SK-N-SH (cell line): ENCODE data around the gene GLG1. TPM values are rescaled to one million over a fixed set of nuclear protein-coding genes. Genes with fewer than 3 reads are reported as not detected.
A peak's percentile ranks its signal among the peaks of the same experiment; 100 is the strongest.

Source experiments
- CTCF ChIA-PET: fragments of 300-600, 350-600 bp; formaldehyde crosslinking; extraction: SDS; loops from one replicate; lab custom pipeline; 2021; lab: Yijun Ruan, JAX
- POLR2A ChIA-PET: fragments of 350-600 bp; sonication (Branson Sonifier 250); formaldehyde crosslinking; extraction: SDS; loops from one replicate; lab custom pipeline; 2020; ENCODE audit warnings: antibody characterized with exemption, inconsistent platforms; lab: Yijun Ruan, JAX
- DNase-seq: peaks from one replicate; pipeline ENCODE4 v3.0.0; 2012
- H2AFZ ChIP-seq: fragments of 200-600 bp; sonication (generic); 2 replicates; pipeline ENCODE4 v1.8.1; 2016; ENCODE audit warnings: antibody characterized with exemption, mild to moderate bottlenecking, low read depth
- H3F3A ChIP-seq: fragments of 200-600 bp; sonication (generic); replicated peaks from 2 replicates; pipeline ENCODE3; 2016; ENCODE audit warnings: antibody characterized with exemption, mild to moderate bottlenecking; ENCODE audit not compliant: insufficient read depth
- H3K27ac ChIP-seq, 2 experiments: fragments of 200-500 bp in 1 of 2; fragments of 200-600 bp in 1 of 2; sonication (Bioruptor generic) in 1 of 2; sonication (generic), shearing (Covaris generic) in 1 of 2; 2 replicates each; pipeline versions ENCODE4 v1.5.1 to v1.6.1; 2014 to 2016; ENCODE audit warnings: low read depth in 2 of 2, inconsistent platforms in 1 of 2, low read length in 1 of 2, mild to moderate bottlenecking in 1 of 2, mixed read lengths in 1 of 2
- H3K27me3 ChIP-seq: fragments of 200-600 bp; sonication (generic), shearing (Covaris generic); 2 replicates; pipeline ENCODE4 v1.6.1; 2016; ENCODE audit warnings: mixed run types; ENCODE audit not compliant: insufficient read depth
- H3K36me3 ChIP-seq, 2 experiments: fragments of 200-500 bp in 1 of 2; fragments of 200-600 bp in 1 of 2; sonication (Bioruptor generic) in 1 of 2; sonication (generic) in 1 of 2; replicated peaks in 1 of 2; 2 replicates each; pipeline versions ENCODE3 to v1.5.1; 2014 to 2016; ENCODE audit warnings: low read length in 1 of 2, mild to moderate bottlenecking in 1 of 2; ENCODE audit not compliant: insufficient read depth in 2 of 2, control insufficient read depth in 1 of 2
- H3K4me1 ChIP-seq, 2 experiments: fragments of 200-500 bp in 1 of 2; fragments of 200-600 bp in 1 of 2; sonication (Bioruptor generic) in 1 of 2; sonication (generic), shearing (Covaris generic) in 1 of 2; 2 replicates each; pipeline versions ENCODE4 v1.5.1 to v1.6.1; 2014 to 2016; ENCODE audit warnings: low read depth in 1 of 2, low read length in 1 of 2, mixed run types in 1 of 2; ENCODE audit not compliant: insufficient read depth in 2 of 2, control insufficient read depth in 1 of 2
- H3K4me2 ChIP-seq: fragments of 200-600 bp; sonication (generic), shearing (Covaris generic); 2 replicates; pipeline ENCODE4 v1.6.1; 2017; ENCODE audit warnings: mixed run types
- H3K4me3 ChIP-seq, 2 experiments: fragments of 200-500 bp in 1 of 2; fragments of 200-600 bp in 1 of 2; sonication (Bioruptor generic) in 1 of 2; sonication (generic), shearing (Covaris generic) in 1 of 2; 2 replicates each; pipeline versions ENCODE4 v1.5.1 to v1.8.1; 2014 to 2016; ENCODE audit warnings: low read depth in 2 of 2, inconsistent platforms in 1 of 2, low read length in 1 of 2, mild to moderate bottlenecking in 1 of 2, mixed read lengths in 1 of 2, moderate library complexity in 1 of 2
- H3K79me2 ChIP-seq: fragments of 200-600 bp; sonication (generic); 2 replicates; pipeline ENCODE4 v1.8.1; 2017; ENCODE audit warnings: mild to moderate bottlenecking; ENCODE audit not compliant: insufficient read depth
- H3K9ac ChIP-seq: fragments of 200-600 bp; sonication (generic); 2 replicates; pipeline ENCODE4 v1.6.1; 2017; ENCODE audit warnings: mixed run types
- H3K9me2 ChIP-seq: fragments of 200-600 bp; sonication (generic); 2 replicates; pipeline ENCODE4 v1.6.1; 2017; ENCODE audit warnings: mixed run types
- H3K9me3 ChIP-seq: fragments of 200-600 bp; sonication (generic); 2 replicates; pipeline ENCODE4 v1.6.1; 2017; ENCODE audit warnings: mixed run types, mild to moderate bottlenecking, moderate library complexity
- H4K20me1 ChIP-seq: fragments of 200-600 bp; sonication (generic); 2 replicates; pipeline ENCODE4 v1.6.1; 2017; ENCODE audit warnings: mild to moderate bottlenecking, mixed run types; ENCODE audit not compliant: insufficient read depth
- CHD2 ChIP-seq: fragments of 150-350 bp; IDR thresholded peaks from 2 replicates; pipeline ENCODE4 v1.6.1; 2018; ENCODE audit warnings: low read length; ENCODE audit not compliant: partially characterized antibody
- ELF1 ChIP-seq: IDR thresholded peaks from 2 replicates; pipeline ENCODE4 v1.4.0; 2012
- EP300 ChIP-seq, 2 experiments: IDR thresholded peaks; 2 replicates each; pipeline versions ENCODE4 v1.4.0 to v1.6.1; 2012; ENCODE audit warnings: borderline replicate concordance in 1 of 2, low read depth in 1 of 2, low read length in 1 of 2
- EZH2phosphoT487 ChIP-seq: fragments of 200-600 bp; sonication (generic); IDR thresholded peaks from 2 replicates; pipeline ENCODE4 v1.6.1; 2017; ENCODE audit warnings: low read depth, mixed run types, mild to moderate bottlenecking, antibody characterized with exemption, moderate library complexity, borderline replicate concordance
- FOSL2 ChIP-seq: IDR thresholded peaks from 2 replicates; pipeline ENCODE4 v1.4.0; 2012; ENCODE audit warnings: low read depth, mild to moderate bottlenecking, moderate library complexity, borderline replicate concordance
- FOXJ3 ChIP-seq: sonication (generic); formaldehyde crosslinking; IDR thresholded peaks from 2 replicates; pipeline ENCODE4 v1.5.1; 2020; ENCODE audit warnings: mild to moderate bottlenecking, missing genetic modification reagents
- FOXM1 ChIP-seq: IDR thresholded peaks from 2 replicates; pipeline ENCODE4 v1.4.0; 2012; ENCODE audit warnings: low read depth, mild to moderate bottlenecking
- GABPA ChIP-seq: IDR thresholded peaks from 2 replicates; pipeline ENCODE4 v1.4.0; 2012; ENCODE audit warnings: low read depth, mild to moderate bottlenecking
- GATA2 ChIP-seq: sonication (generic); formaldehyde crosslinking; IDR thresholded peaks from 2 replicates; pipeline ENCODE4 v1.5.0; 2020; ENCODE audit warnings: mild to moderate bottlenecking, missing genetic modification reagents
- JUND ChIP-seq: IDR thresholded peaks from 2 replicates; pipeline ENCODE4 v1.4.0; 2012
- MEF2A ChIP-seq: IDR thresholded peaks from 2 replicates; pipeline ENCODE4 v1.4.0; 2012; ENCODE audit warnings: low read depth, borderline replicate concordance
- NFIC ChIP-seq: IDR thresholded peaks from 2 replicates; pipeline ENCODE4 v1.4.0; 2012; ENCODE audit warnings: borderline replicate concordance
- NRF1 ChIP-seq: IDR thresholded peaks from 2 replicates; pipeline ENCODE4 v1.6.1; 2012; ENCODE audit warnings: low read depth, mild to moderate bottlenecking, low read length
- POLR2AphosphoS5 ChIP-seq: IDR thresholded peaks from 2 replicates; pipeline ENCODE4 v1.6.1; 2012; ENCODE audit warnings: low read depth, low read length
- RAD21 ChIP-seq: IDR thresholded peaks from 2 replicates; pipeline ENCODE4 v1.6.1; 2012; ENCODE audit warnings: mild to moderate bottlenecking, low read length
- RFX5 ChIP-seq: IDR thresholded peaks from 2 replicates; pipeline ENCODE4 v1.6.1; 2012; ENCODE audit warnings: mild to moderate bottlenecking, improper control_type of control experiment, low read length
- RXRA ChIP-seq: IDR thresholded peaks from 2 replicates; pipeline ENCODE4 v1.4.0; 2012; ENCODE audit warnings: low read depth, mild to moderate bottlenecking, borderline replicate concordance
- SIN3A ChIP-seq: IDR thresholded peaks from 2 replicates; pipeline ENCODE4 v1.6.1; 2012; ENCODE audit warnings: low read depth, mild to moderate bottlenecking, low read length, moderate library complexity, borderline replicate concordance
- SMC3 ChIP-seq: IDR thresholded peaks from 2 replicates; pipeline ENCODE4 v1.6.1; 2012; ENCODE audit warnings: low read depth, low read length, improper control_type of control experiment
- TAF1 ChIP-seq: IDR thresholded peaks from 2 replicates; pipeline ENCODE4 v1.6.1; 2012; ENCODE audit warnings: low read depth, mild to moderate bottlenecking, low read length, moderate library complexity, borderline replicate concordance
- TCF12 ChIP-seq: IDR thresholded peaks from 2 replicates; pipeline ENCODE4 v1.4.0; 2012
- TEAD4 ChIP-seq: IDR thresholded peaks from 2 replicates; pipeline ENCODE4 v1.4.0; 2012; ENCODE audit warnings: mild to moderate bottlenecking, borderline replicate concordance; ENCODE audit not compliant: insufficient read depth
- YY1 ChIP-seq: IDR thresholded peaks from 2 replicates; pipeline ENCODE4 v1.4.0; 2012; ENCODE audit warnings: low read depth, mild to moderate bottlenecking
- WGBS: methylation state at CpG from one replicate; pipeline ENCODE4 v1.1.6; 2017; ENCODE audit warnings: low lambda C conversion rate; 5-methylcytosine and 5-hydroxymethylcytosine counted together
- polyA plus RNA-seq, 3 experiments: library from polyadenylated mRNA; depleted of rRNA; stranded (reverse); fragments of >200 nt; gene quantifications; 2 replicates each; pipeline ENCODE4 v1.2.3, GENCODE V29; 2012
- TF ChIP-seq, protein P1 (sequence below): fragments of 200-600 bp; sonication (generic); IDR thresholded peaks from 2 replicates; pipeline ENCODE4 v1.6.1; 2017; ENCODE audit warnings: antibody characterized with exemption, mild to moderate bottlenecking, moderate library complexity
- TF ChIP-seq, protein P2 (sequence below): fragments of 150-350 bp; IDR thresholded peaks from 2 replicates; pipeline ENCODE4 v1.6.1; 2016; ENCODE audit warnings: mild to moderate bottlenecking, low read depth, low read length
- TF ChIP-seq, protein P3 (sequence below): IDR thresholded peaks from 2 replicates; pipeline ENCODE4; 2012
- TF ChIP-seq, protein P4 (sequence below): IDR thresholded peaks from 2 replicates; pipeline ENCODE4 v1.4.0; 2012; ENCODE audit warnings: low read depth, borderline replicate concordance
- TF ChIP-seq, protein P5 (sequence below): fragments of 150-350 bp; IDR thresholded peaks from 2 replicates; pipeline ENCODE4 v1.6.1; 2017; ENCODE audit warnings: antibody characterized with exemption, low read length, low read depth, borderline replicate concordance

GLG1 gene
- 61.6 and 71.1 TPM in 2 replicates for polyA plus RNA-seq (2012; rRNA removed)
- polyA plus RNA-seq (2012; cell fraction: cytosol; rRNA removed): 68.1 and 72.7 TPM in 2 replicates
- polyA plus RNA-seq (2012; cell fraction: nucleus; rRNA removed): 73.9 and 96.3 TPM in 2 replicates

DNA sequence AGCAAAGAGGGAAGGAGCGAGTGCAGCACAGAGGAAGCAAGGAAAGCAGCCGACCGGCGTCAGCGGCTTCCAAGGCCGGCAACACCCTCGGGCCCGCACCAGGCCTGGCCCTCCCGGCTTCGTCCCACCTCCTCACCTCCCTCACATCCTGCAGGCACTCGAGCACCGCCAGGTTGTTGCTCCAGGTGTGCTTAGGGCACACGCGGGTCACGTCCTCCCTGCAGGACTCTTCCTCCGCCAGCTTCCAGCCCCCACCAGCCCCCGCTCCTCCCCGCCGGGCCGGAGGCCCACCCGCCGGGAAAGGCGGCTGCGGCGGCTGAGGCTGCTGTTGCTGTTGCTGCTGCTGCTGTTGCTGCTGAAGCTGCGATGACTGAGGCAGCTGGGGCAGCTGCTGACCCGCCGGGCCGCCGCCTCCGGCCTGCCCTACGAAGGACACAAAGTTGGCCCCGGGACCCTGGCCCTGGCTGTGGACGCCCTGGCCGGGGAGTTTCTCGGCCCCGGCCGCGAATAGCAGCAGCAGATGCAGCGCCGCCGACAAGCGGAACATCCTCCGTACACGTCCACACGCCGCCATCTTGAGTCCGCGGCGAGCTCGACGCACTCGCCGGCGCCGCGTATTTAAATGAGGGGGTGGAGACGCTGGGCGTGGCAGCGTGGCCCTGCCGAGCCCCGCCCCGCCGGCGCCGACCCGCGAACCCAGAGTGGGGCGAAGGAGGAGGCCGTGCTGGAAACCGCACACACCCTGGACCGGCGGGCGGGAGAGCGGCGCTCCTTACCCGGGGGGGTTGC lies at the start of gene GLG1:
Gene GLG1, minus strand, starts transcription at position 594 of the 789 bp plus-strand sequence. Its CDS starts 20 bp downstream, at position 574.
- Histone ChIP-seq H3K27ac (peak within 1 kb of the TSS; percentile 88 to 89), H3K4me2 (peak within 1 kb of the TSS; percentile 83), H3K4me3 (peak within 1 kb of the TSS; percentile 64 to 87), H3K27me3 (no peaks in the 10 kb centered on the region), H3K9me2 (no peaks in the 10 kb centered on the region), H3K36me3 (no peaks in the 10 kb centered on the region), H3K9me3 (no peaks in the 10 kb centered on the region), H3K4me1 (peaks cover 0 to 5% of the 10 kb centered on the region in 2 experiments; a peak in 3 of 4 replicates), H3K9ac (peak within 1 kb of the TSS; percentile 96), H4K20me1 (peaks cover 32% of the 10 kb centered on the region), H3F3A (peaks cover 5% of the 10 kb centered on the region), H3K79me2 (peaks cover 51% of the 10 kb centered on the region), H2AFZ (peak within 1 kb of the TSS; percentile 94)
- WGBS: 1% methylated on average over 18 of the region's 77 CpGs
- DNase-seq: peak; percentile 95
- POLR2A ChIA-PET: interaction anchor here (0.6 to 2.1 kb wide), 8 partner anchors 10 to 309 kb away, joined by 3 to 12 read pairs (median 3); partner anchors contain the start of gene RFWD3
- CTCF ChIA-PET: interaction anchor here (0.5 to 4.0 kb wide), 4 partner anchors 17 to 542 kb away, joined by 3 to 18 read pairs (median 4); no protein-coding TSS in a partner anchor
- TF ChIP-seq YY1: peak; percentile 94
- TF ChIP-seq FOSL2: no peak; the same call in 1 of the 2 replicates
- no peak for TF ChIP-seq RFX5
- TF ChIP-seq GABPA: no peak
- TF ChIP-seq, protein P1, sequence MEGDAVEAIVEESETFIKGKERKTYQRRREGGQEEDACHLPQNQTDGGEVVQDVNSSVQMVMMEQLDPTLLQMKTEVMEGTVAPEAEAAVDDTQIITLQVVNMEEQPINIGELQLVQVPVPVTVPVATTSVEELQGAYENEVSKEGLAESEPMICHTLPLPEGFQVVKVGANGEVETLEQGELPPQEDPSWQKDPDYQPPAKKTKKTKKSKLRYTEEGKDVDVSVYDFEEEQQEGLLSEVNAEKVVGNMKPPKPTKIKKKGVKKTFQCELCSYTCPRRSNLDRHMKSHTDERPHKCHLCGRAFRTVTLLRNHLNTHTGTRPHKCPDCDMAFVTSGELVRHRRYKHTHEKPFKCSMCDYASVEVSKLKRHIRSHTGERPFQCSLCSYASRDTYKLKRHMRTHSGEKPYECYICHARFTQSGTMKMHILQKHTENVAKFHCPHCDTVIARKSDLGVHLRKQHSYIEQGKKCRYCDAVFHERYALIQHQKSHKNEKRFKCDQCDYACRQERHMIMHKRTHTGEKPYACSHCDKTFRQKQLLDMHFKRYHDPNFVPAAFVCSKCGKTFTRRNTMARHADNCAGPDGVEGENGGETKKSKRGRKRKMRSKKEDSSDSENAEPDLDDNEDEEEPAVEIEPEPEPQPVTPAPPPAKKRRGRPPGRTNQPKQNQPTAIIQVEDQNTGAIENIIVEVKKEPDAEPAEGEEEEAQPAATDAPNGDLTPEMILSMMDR: no peak
- no peak for TF ChIP-seq MEF2A
- no peak for TF ChIP-seq ELF1
- no peak for TF ChIP-seq NFIC
- TF ChIP-seq, protein P2, sequence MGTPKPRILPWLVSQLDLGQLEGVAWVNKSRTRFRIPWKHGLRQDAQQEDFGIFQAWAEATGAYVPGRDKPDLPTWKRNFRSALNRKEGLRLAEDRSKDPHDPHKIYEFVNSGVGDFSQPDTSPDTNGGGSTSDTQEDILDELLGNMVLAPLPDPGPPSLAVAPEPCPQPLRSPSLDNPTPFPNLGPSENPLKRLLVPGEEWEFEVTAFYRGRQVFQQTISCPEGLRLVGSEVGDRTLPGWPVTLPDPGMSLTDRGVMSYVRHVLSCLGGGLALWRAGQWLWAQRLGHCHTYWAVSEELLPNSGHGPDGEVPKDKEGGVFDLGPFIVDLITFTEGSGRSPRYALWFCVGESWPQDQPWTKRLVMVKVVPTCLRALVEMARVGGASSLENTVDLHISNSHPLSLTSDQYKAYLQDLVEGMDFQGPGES: no peak
- peak; percentile 97 for TF ChIP-seq POLR2AphosphoS5
- TF ChIP-seq, protein P3, sequence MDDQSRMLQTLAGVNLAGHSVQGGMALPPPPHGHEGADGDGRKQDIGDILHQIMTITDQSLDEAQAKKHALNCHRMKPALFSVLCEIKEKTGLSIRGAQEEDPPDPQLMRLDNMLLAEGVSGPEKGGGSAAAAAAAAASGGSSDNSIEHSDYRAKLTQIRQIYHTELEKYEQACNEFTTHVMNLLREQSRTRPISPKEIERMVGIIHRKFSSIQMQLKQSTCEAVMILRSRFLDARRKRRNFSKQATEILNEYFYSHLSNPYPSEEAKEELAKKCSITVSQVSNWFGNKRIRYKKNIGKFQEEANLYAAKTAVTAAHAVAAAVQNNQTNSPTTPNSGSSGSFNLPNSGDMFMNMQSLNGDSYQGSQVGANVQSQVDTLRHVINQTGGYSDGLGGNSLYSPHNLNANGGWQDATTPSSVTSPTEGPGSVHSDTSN: 0 out of 2 replicates have a peak, but pooled peaks have one; percentile 16
- no peak for TF ChIP-seq FOXM1
- no peak; the same call in 1 of the 2 replicates for TF ChIP-seq JUND
- 0 out of 2 replicates have a peak, but pooled peaks have one; percentile 31 for TF ChIP-seq NRF1
- no peak for TF ChIP-seq RAD21
- TF ChIP-seq, protein P4, sequence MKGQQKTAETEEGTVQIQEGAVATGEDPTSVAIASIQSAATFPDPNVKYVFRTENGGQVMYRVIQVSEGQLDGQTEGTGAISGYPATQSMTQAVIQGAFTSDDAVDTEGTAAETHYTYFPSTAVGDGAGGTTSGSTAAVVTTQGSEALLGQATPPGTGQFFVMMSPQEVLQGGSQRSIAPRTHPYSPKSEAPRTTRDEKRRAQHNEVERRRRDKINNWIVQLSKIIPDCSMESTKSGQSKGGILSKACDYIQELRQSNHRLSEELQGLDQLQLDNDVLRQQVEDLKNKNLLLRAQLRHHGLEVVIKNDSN: no peak
- TF ChIP-seq EP300 (IDR thresholded peaks at IDR 0.05; ENCODE audit: borderline replicate concordance in 1 of 2, low read depth in 1 of 2, low read length in 1 of 2): peak in 1 of 2 experiments; percentile 20; a peak in 1 of 4 replicates
- TF ChIP-seq CHD2: peak; percentile 51
- no peak for TF ChIP-seq EZH2phosphoT487
- TF ChIP-seq TEAD4: 0 out of 2 replicates have a peak, but pooled peaks have one; percentile 18
- TF ChIP-seq RXRA: no peak
- TF ChIP-seq, protein P5, sequence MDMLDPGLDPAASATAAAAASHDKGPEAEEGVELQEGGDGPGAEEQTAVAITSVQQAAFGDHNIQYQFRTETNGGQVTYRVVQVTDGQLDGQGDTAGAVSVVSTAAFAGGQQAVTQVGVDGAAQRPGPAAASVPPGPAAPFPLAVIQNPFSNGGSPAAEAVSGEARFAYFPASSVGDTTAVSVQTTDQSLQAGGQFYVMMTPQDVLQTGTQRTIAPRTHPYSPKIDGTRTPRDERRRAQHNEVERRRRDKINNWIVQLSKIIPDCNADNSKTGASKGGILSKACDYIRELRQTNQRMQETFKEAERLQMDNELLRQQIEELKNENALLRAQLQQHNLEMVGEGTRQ: no peak
- peak; percentile 43; the same call in 1 of the 2 replicates for TF ChIP-seq SIN3A
- peak; percentile 94 for TF ChIP-seq TAF1
- TF ChIP-seq SMC3: no peak
- TF ChIP-seq TCF12: no peak; the same call in 1 of the 2 replicates
- TF ChIP-seq GATA2: no peak
- TF ChIP-seq FOXJ3 (CRISPR knock-in tag): no peak
